Adrenal gland (tissue), 12 donors: Measurements from ENCODE around the gene LRP2. TPM values are rescaled to one million over a fixed set of nuclear protein-coding genes. Genes with fewer than 3 reads are reported as not detected.

ENCODE experiments used
- DNase-seq, 7 donors: peaks; one replicate each; pipeline ENCODE4 v3.0.0-alpha.2; 2019 to 2020
- H3K27ac ChIP-seq, 5 donors: fragments of 200-600 bp; sonication (generic) in 4 of 5; 1 replicate in 3 of 5; 2 replicates in 2 of 5; pipeline versions ENCODE4 v1.5.1 to v1.8.0; 2016 to 2020; ENCODE audit warnings: mild to moderate bottlenecking in 1 of 5
- H3K27me3 ChIP-seq: fragments of 200-600 bp; 2 replicates; pipeline ENCODE4 v1.8.0; 2021
- H3K36me3 ChIP-seq, 2 donors: fragments of 200-600 bp; replicated peaks in 1 of 2; 1 replicate in 1 of 2; 2 replicates in 1 of 2; pipeline versions ENCODE4 v1.5.1 to v1.8.0; 2018 to 2022
- H3K4me1 ChIP-seq, 2 donors: fragments of 200-600 bp; replicated peaks in 1 of 2; 1 replicate in 1 of 2; 2 replicates in 1 of 2; pipeline versions ENCODE4 v1.5.1 to v1.8.0; 2018 to 2021
- H3K4me3 ChIP-seq, 4 donors: fragments of 200-600 bp; sonication (generic) in 3 of 4; one replicate each; pipeline ENCODE4 v1.5.1; 2016 to 2018
- H3K9me3 ChIP-seq, 3 donors: fragments of 200-600 bp; sonication (generic) in 1 of 3; replicated peaks in 1 of 3; 1 replicate in 2 of 3; 2 replicates in 1 of 3; pipeline versions ENCODE4 v1.5.1 to v1.8.0; 2016 to 2021
- POLR2A ChIP-seq, 2 donors: fragments of 450-650 bp; IDR thresholded peaks; one replicate each; pipeline ENCODE4 v1.6.1; 2017; ENCODE audit warnings: antibody characterized with exemption in 2 of 2, mild to moderate bottlenecking in 2 of 2, moderate library complexity in 1 of 2
- WGBS, 4 donors: extraction: QIAGEN DNeasy Blood & Tissue Kit in 2 of 4; methylation state at CpG; one replicate each; pipeline versions ENCODE4 v1.1.5 to v1.1.7; 2013 to 2017; 5-methylcytosine and 5-hydroxymethylcytosine counted together
- intact Hi-C, 2 donors: fragments of 100-400 bp; cut with DNase I; formaldehyde crosslinking; loops; one replicate each; pipeline versions ENCODE4 v1.14.1 to v1.15.0; 2022 to 2023
- polyA plus RNA-seq, 3 donors: library from polyadenylated mRNA; stranded (reverse); fragments of 200-250 nt in 2 of 3; fragments of 350-450 nt in 1 of 3; fragmentation: Illumina TruSeq in 1 of 3; extraction: RNeasy Lipid Tissue Mini Kit (QIAGEN cat#74804) in 1 of 3; gene quantifications; one replicate each; pipeline ENCODE4 v1.2.3, GENCODE V29; 2013 to 2014
- total RNA-seq, 9 donors: library from RNA; depleted of rRNA in 4 of 9; stranded (reverse); fragments of >200 nt in 4 of 9; fragments of 120-200 nt in 1 of 9; fragmentation: NEBNext Ultra II Directional in 1 of 9; extraction: Animal tissue kit (Norgen Biotek cat#: 25700) in 1 of 9; gene quantifications; one replicate each; pipeline versions ENCODE4 v1.1.0 to v1.2.4, GENCODE V29; 2013 to 2023
- TF ChIP-seq, protein P1 (sequence below), 6 experiments: fragments of 450-650 bp in 4 of 6; fragments of 200-600 bp in 2 of 6; sonication (generic) in 1 of 6; IDR thresholded peaks; 1 replicate in 5 of 6; 2 replicates in 1 of 6; pipeline versions ENCODE4 v1.5.1 to v1.8.0; 2016 to 2021; ENCODE audit warnings: antibody characterized with exemption in 6 of 6, mild to moderate bottlenecking in 2 of 6, moderate library complexity in 1 of 6
- donor health status: healthy with polysubstance abuse.
- donor health status: Bipolar disorder and iron deficiency.
- donor health status: DM: yes; HTN: yes; CAD: no.
- donor health status: DM: no; HTN: no; CAD: no.
- donor health status: DM: no; HTN: no; CAD: no.
- donor health status: DM: yes; HTN: yes; CAD: no.

The LRP2 gene
- total and polyA plus RNA-seq, 12 donors = 0.04 to 0.43 (median 0.10) TPM; not detected in 8

- H3K9me3 ChIP-seq = no peaks in the 10 kb centered on the region
- no peak for TF ChIP-seq POLR2A (IDR thresholded peaks at IDR 0.05)
- TF ChIP-seq, protein P1, sequence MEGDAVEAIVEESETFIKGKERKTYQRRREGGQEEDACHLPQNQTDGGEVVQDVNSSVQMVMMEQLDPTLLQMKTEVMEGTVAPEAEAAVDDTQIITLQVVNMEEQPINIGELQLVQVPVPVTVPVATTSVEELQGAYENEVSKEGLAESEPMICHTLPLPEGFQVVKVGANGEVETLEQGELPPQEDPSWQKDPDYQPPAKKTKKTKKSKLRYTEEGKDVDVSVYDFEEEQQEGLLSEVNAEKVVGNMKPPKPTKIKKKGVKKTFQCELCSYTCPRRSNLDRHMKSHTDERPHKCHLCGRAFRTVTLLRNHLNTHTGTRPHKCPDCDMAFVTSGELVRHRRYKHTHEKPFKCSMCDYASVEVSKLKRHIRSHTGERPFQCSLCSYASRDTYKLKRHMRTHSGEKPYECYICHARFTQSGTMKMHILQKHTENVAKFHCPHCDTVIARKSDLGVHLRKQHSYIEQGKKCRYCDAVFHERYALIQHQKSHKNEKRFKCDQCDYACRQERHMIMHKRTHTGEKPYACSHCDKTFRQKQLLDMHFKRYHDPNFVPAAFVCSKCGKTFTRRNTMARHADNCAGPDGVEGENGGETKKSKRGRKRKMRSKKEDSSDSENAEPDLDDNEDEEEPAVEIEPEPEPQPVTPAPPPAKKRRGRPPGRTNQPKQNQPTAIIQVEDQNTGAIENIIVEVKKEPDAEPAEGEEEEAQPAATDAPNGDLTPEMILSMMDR (IDR thresholded peaks at IDR 0.05) = no peak
- WGBS, 4 donors = 6 to 12% (median 9%) methylated on average over 4 of the region's 4 CpGs
- intact Hi-C loops = no loop called here
- no peaks in the 10 kb centered on the region for H3K36me3 ChIP-seq
- peaks cover 30 to 36% of the 10 kb centered on the region in 2 donors for H3K4me1 ChIP-seq
- peak overlapping the region in 2 of 4 donors; percentile 35 to 56 for H3K4me3 ChIP-seq
- no peak overlapping the region for H3K27ac ChIP-seq
- peaks cover 21% of the 10 kb centered on the region for H3K27me3 ChIP-seq
- no peak for DNase-seq
These were observed 2.7 kb upstream of the LRP2 start for GRCh38 chr2:169365029-169365480.

- intact Hi-C loops = no loop called here
- TF ChIP-seq POLR2A (IDR thresholded peaks at IDR 0.05) = no peak
- TF ChIP-seq, protein P1 (IDR thresholded peaks at IDR 0.05) = no peak
- Histone ChIP-seq H3K36me3 (no peaks in the 10 kb centered on the region), H3K4me1 (peaks cover 30 to 36% of the 10 kb centered on the region in 2 donors), H3K9me3 (no peaks in the 10 kb centered on the region), H3K4me3 (peak overlapping the region in 1 of 4 donors; percentile 56), H3K27ac (no peak overlapping the region), H3K27me3 (peaks cover 21% of the 10 kb centered on the region)
- 3 to 10% (median 6%) methylated on average over 15 to 26 of the region's 26 CpGs for WGBS, 4 donors
- DNase-seq = peak in 2 of 7 donors; percentile 9 to 20
These were observed 1.3 kb upstream of the LRP2 start for GRCh38 chr2:169363560-169364150.

DNA sequence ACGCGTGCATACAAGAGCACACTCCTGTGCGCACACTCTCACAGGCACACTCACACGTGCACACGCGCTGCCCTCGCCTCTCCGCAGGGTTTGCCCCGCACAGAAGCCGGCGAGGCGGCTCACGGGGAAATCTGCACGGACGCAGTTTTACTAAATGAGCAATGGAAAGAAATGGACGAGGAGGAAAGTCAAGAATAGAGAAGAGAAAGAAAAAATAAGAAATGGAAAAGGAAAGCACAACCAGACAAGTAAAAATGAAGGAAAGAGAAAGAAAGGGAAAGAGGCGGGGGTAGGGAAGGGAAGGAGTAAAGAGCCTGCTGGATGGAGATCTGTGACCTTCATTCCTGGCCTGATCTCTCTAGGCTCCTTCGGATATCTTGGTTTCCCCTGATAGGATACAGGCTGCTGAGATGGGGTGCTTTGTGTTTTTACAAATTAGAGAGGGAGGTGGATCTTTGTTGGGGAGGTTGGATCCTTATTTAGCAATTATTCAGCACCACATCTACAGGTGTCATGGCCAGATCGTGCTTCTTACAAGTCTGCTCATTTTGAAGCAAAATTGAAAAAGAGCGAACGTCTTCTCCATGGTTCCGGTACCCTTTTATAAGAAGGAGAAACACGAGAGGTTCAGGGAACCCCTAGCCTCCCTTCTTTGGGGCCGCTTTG lies 693 bp upstream of the LRP2 start:
- DNase-seq = no peak
- Histone ChIP-seq H3K27me3 (peaks cover 21% of the 10 kb centered on the region), H3K4me3 (peak overlapping the region in 1 of 4 donors; percentile 56), H3K4me1 (peaks cover 30 to 36% of the 10 kb centered on the region in 2 donors), H3K9me3 (no peaks in the 10 kb centered on the region), H3K36me3 (no peaks in the 10 kb centered on the region), H3K27ac (no peak overlapping the region)
- intact Hi-C loops = no loop called here
- TF ChIP-seq POLR2A (IDR thresholded peaks at IDR 0.05) = no peak
- TF ChIP-seq, protein P1 (IDR thresholded peaks at IDR 0.05) = no peak
- 3 to 7% (median 4%) methylated on average over 24 of the region's 24 CpGs for WGBS, 4 donors

DNA sequence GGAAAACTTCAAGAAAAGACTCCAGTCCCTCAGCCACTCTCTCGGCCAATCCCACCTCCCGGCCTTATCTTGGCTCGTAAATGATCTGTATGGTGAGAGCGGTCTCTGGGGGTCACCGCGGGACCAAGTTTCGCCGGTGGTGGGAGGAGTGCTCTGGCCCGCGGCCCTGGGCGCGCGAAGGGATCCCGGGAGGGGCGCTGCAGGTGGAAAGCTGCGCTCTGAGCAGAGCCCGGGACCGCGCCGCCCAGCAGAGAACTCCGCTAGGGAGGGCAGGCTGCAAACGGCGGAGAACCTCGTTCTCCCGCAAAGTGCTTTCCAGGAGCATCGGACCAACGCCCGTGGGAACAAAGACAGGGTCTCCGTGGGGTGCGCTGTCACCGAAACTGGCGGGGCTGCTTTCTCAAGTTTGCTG lies 622 bp downstream of the LRP2 start:
- no peaks in the 10 kb centered on the region for H3K9me3 ChIP-seq
- TF ChIP-seq, protein P1 (IDR thresholded peaks at IDR 0.05) = no peak
- TF ChIP-seq POLR2A (IDR thresholded peaks at IDR 0.05) = no peak
- H3K27ac ChIP-seq = no peak overlapping the region
- H3K27me3 ChIP-seq = peaks cover 21% of the 10 kb centered on the region
- peak overlapping the region in 2 of 4 donors; percentile 10 to 56 for H3K4me3 ChIP-seq
- no peak for DNase-seq
- H3K4me1 ChIP-seq = peaks cover 30 to 36% of the 10 kb centered on the region in 2 donors
- intact Hi-C loops = no loop called here
- WGBS, 4 donors = 0 to 2% (median 1%) methylated on average over 4 to 32 of the region's 32 CpGs
- H3K36me3 ChIP-seq = no peaks in the 10 kb centered on the region
